Thoracic aorta (tissue), 2 donors: Measurements from ENCODE around the gene NUTF2. TPM values are rescaled to one million over a fixed set of nuclear protein-coding genes. Genes with fewer than 3 reads are reported as not detected.
A peak's percentile ranks its signal among the peaks of the same experiment; 100 is the strongest.

Source experiments
- ATAC-seq: fragments of 150-250 bp; one replicate; pipeline ENCODE4 v1.8.0; 2017; ENCODE audit warnings: low read depth; ENCODE audit not compliant: insufficient number of reproducible peaks, low FRiP score
- DNase-seq: peaks from one replicate; pipeline ENCODE4 v3.0.0-alpha.2; 2020; ENCODE audit warnings: low spot score
- H3K27ac ChIP-seq, 2 donors: fragments of 200-600 bp; sonication (generic); 1 replicate in 1 of 2; 2 replicates in 1 of 2; pipeline ENCODE4 v1.5.1; 2016; ENCODE audit warnings: mild to moderate bottlenecking in 2 of 2, moderate library complexity in 2 of 2
- H3K27me3 ChIP-seq: fragments of 200-600 bp; sonication (generic); replicated peaks from 2 replicates; pipeline ENCODE4 v1.6.0; 2016; ENCODE audit warnings: mild to moderate bottlenecking; ENCODE audit not compliant: insufficient read depth
- H3K36me3 ChIP-seq: fragments of 200-600 bp; sonication (generic); one replicate; pipeline ENCODE4 v1.5.1; 2016
- H3K4me1 ChIP-seq, 2 donors: fragments of 200-600 bp; sonication (generic); 1 replicate in 1 of 2; 2 replicates in 1 of 2; pipeline versions ENCODE4 v1.5.1 to v1.6.0; 2016; ENCODE audit warnings: low read depth in 2 of 2, mild to moderate bottlenecking in 1 of 2; ENCODE audit not compliant: control insufficient read depth in 1 of 2
- H3K4me3 ChIP-seq: fragments of 200-600 bp; sonication (generic); 2 replicates; pipeline ENCODE4 v1.5.1; 2016; ENCODE audit warnings: mild to moderate bottlenecking
- H3K9me3 ChIP-seq: fragments of 200-600 bp; sonication (generic); 2 replicates; pipeline ENCODE4 v1.5.1; 2016
- CTCF ChIP-seq: fragments of 200-600 bp; sonication (generic); IDR thresholded peaks from one replicate; pipeline ENCODE4 v1.5.1; 2019; ENCODE audit warnings: antibody characterized with exemption
- total RNA-seq, 2 donors: library from RNA; depleted of rRNA; stranded (reverse); fragments of >200 nt; gene quantifications; one replicate each; pipeline versions ENCODE4 v1.1.0 to v1.2.3, GENCODE V29; 2016

NUTF2 gene
- total RNA-seq, 2 donors from 2014 or later, result 79.0 to 172 TPM

- Histone ChIP-seq H3K9me3 (no peaks in the 10 kb centered on the region), H3K36me3 (no peaks in the 10 kb centered on the region), H3K27me3 (no peaks in the 10 kb centered on the region), H3K4me3 (no peak overlapping the region), H3K4me1 (peaks cover 18 to 38% of the 10 kb centered on the region in 2 donors), H3K27ac (peak overlapping the region; percentile 13 to 43)
- TF ChIP-seq CTCF, result no peak
- DNase-seq (no peak), ATAC-seq (no peak)
Measured at GRCh38 chr16:67917140-67917851, 70.6 kb downstream of the NUTF2 start.

GRCh38 chr16:67917852-67918236 lies 71.1 kb downstream of the NUTF2 start:
- TF ChIP-seq CTCF, result no peak
- DNase-seq, result no peak
- Histone ChIP-seq H3K36me3 (no peaks in the 10 kb centered on the region), H3K27me3 (no peaks in the 10 kb centered on the region), H3K9me3 (no peaks in the 10 kb centered on the region), H3K4me1 (peaks cover 18 to 38% of the 10 kb centered on the region in 2 donors), H3K27ac (peak overlapping the region; percentile 13 to 43), H3K4me3 (no peak overlapping the region)
- ATAC-seq, result no peak

GRCh38 chr16:67919622-67920221 lies 73.0 kb downstream of the NUTF2 start:
- no peaks in the 10 kb centered on the region for H3K9me3 ChIP-seq
- peaks cover 18 to 35% of the 10 kb centered on the region in 2 donors for H3K4me1 ChIP-seq
- H3K27ac ChIP-seq, result no peak overlapping the region
- no peaks in the 10 kb centered on the region for H3K27me3 ChIP-seq
- DNase-seq (no peak), ATAC-seq (no peak)
- no peak overlapping the region for H3K4me3 ChIP-seq
- TF ChIP-seq CTCF, result no peak
- H3K36me3 ChIP-seq, result no peaks in the 10 kb centered on the region

Other genes with a start within 250 kb of the NUTF2 start
- gene CARMIL2, start 201.8 kb upstream of the NUTF2 start, total RNA-seq, result 1 to 10 TPM in 1 of 2 donors, under 1 TPM in 1; 0.42 to 1.2 TPM
- 10 to 100 TPM; 16.9 to 20.4 TPM for gene ACD, start 186.7 kb upstream of the NUTF2 start, total RNA-seq
- 10 to 100 TPM in 1 of 2 donors, 1 to 10 TPM in 1; 5.7 to 10.7 TPM for gene PARD6A, start 186.0 kb upstream of the NUTF2 start, total RNA-seq
- gene ENKD1, start 180.2 kb upstream of the NUTF2 start, total RNA-seq, result 10 to 100 TPM; 15.4 to 17.6 TPM
- gene C16orf86, start 180.1 kb upstream of the NUTF2 start, total RNA-seq, result 10 to 100 TPM in 1 of 2 donors, 1 to 10 TPM in 1; 6.6 to 11.9 TPM
- 10 to 100 TPM; 13.3 to 19.2 TPM for gene GFOD2, start 127.6 kb upstream of the NUTF2 start, total RNA-seq
- 10 to 100 TPM; 14.1 to 14.5 TPM for gene RANBP10, start 40.4 kb upstream of the NUTF2 start, total RNA-seq
- gene TSNAXIP1, start 40.0 kb upstream of the NUTF2 start, total RNA-seq, result 1 to 10 TPM; 4.1 to 8.5 TPM
- gene THAP11, start 4.6 kb upstream of the NUTF2 start, total RNA-seq, result 10 to 100 TPM; 67.5 to 74.7 TPM
- gene CENPT, start 760 bp downstream of the NUTF2 start, total RNA-seq, result 10 to 100 TPM; 59.6 to 70.9 TPM
- gene EDC4, start 26.1 kb downstream of the NUTF2 start, total RNA-seq, result 10 to 100 TPM; 57.4 to 61.0 TPM
- gene NRN1L, start 38.0 kb downstream of the NUTF2 start, total RNA-seq, result not detected
- 10 to 100 TPM; 24.1 to 36.0 TPM for gene PSKH1, start 46.3 kb downstream of the NUTF2 start, total RNA-seq
- gene CTRL, start 84.9 kb downstream of the NUTF2 start, total RNA-seq, result 1 to 10 TPM in 1 of 2 donors, under 1 TPM in 1; 0.54 to 2.5 TPM
- gene PSMB10, start 89.9 kb downstream of the NUTF2 start, total RNA-seq, result 10 to 100 TPM; 19.8 to 52.7 TPM
- gene LCAT, start 97.2 kb downstream of the NUTF2 start, total RNA-seq, result 10 to 100 TPM; 28.1 to 46.6 TPM
- gene SLC12A4, start 121.7 kb downstream of the NUTF2 start, total RNA-seq, result 100 to 1,000 TPM; 163 to 168 TPM
- gene DPEP3, start 133.6 kb downstream of the NUTF2 start, total RNA-seq, result not detected
- 1 to 10 TPM in 1 of 2 donors, under 1 TPM in 1; 0.81 to 6.1 TPM for gene DPEP2, start 152.6 kb downstream of the NUTF2 start, total RNA-seq
- not detected for gene DPEP2NB, start 169.0 kb downstream of the NUTF2 start, total RNA-seq
- 1 to 10 TPM; 5.4 to 5.8 TPM for gene DDX28, start 176.3 kb downstream of the NUTF2 start, total RNA-seq
- gene DUS2, start 176.4 kb downstream of the NUTF2 start, total RNA-seq, result 1 to 10 TPM; 5.3 to 8.4 TPM
- 10 to 100 TPM; 51.1 to 56.7 TPM for gene NFATC3, start 238.4 kb downstream of the NUTF2 start, total RNA-seq